ENCODE data around the gene CMSS1. TPM values are rescaled to one million over a fixed set of nuclear protein-coding genes. Genes with fewer than 3 reads are reported as not detected.

Gene CMSS1
- total RNA-seq, 1 donor from 2014 or later, result 35.7 TPM

DNA sequence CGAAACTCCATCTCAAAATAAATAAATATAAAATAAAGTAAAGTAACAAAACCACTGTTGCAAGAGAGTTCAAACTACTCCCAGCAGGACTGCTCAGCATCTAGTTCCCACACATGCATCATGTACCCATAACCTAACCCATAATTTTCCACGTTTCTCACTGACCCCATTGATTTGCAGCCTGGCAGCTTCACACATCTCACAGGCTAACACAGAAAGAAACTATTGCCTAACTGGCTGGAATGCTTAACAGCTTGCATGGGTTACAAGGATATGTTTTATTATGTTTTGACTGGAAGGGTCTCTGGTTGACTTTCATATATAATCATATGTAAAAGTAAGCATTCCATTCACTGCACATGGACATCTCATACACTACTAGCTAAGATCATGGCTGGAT lies 387.5 kb downstream of the CMSS1 start:
- TF ChIP-seq, protein P1, sequence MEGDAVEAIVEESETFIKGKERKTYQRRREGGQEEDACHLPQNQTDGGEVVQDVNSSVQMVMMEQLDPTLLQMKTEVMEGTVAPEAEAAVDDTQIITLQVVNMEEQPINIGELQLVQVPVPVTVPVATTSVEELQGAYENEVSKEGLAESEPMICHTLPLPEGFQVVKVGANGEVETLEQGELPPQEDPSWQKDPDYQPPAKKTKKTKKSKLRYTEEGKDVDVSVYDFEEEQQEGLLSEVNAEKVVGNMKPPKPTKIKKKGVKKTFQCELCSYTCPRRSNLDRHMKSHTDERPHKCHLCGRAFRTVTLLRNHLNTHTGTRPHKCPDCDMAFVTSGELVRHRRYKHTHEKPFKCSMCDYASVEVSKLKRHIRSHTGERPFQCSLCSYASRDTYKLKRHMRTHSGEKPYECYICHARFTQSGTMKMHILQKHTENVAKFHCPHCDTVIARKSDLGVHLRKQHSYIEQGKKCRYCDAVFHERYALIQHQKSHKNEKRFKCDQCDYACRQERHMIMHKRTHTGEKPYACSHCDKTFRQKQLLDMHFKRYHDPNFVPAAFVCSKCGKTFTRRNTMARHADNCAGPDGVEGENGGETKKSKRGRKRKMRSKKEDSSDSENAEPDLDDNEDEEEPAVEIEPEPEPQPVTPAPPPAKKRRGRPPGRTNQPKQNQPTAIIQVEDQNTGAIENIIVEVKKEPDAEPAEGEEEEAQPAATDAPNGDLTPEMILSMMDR (IDR thresholded peaks at IDR 0.05; ENCODE audit: unreplicated experiment), result no peak
- no peaks in the 10 kb centered on the region for H3K4me1 Mint-ChIP-seq (ENCODE audit: low read depth)
- no peak for DNase-seq (ENCODE audit: low spot score, unreplicated experiment)
- H3K27me3 Mint-ChIP-seq, result no peaks in the 10 kb centered on the region
- H3K36me3 Mint-ChIP-seq (ENCODE audit: insufficient read depth), result no peaks in the 10 kb centered on the region
- H3K4me3 Mint-ChIP-seq (ENCODE audit: low read depth), result no peak overlapping the region
- no peak overlapping the region for H3K27ac Mint-ChIP-seq
- H3K9me3 Mint-ChIP-seq (ENCODE audit: low read depth), result no peaks in the 10 kb centered on the region

DNA sequence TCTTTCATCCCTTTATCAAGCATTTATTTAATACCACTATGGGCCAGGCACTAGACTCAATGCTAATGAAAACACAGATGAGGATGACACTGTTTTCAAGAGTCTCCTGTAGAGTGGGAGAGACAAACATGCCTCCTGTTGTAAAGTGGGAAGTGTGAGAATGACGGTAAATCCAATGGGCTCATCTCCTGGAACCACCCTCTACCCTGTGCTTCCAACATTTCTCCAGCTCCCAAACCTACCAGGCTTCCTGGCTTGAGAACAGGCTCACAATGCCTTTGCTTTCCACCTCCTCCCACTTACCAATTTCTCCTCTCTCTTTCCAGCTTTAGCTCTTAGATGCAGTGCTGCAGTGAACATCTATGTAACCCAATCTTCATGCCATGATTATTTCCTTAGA lies 389.0 kb downstream of the CMSS1 start:
- Mint-ChIP-seq H3K36me3 (ENCODE audit: insufficient read depth) (no peaks in the 10 kb centered on the region), H3K4me1 (ENCODE audit: low read depth) (peaks cover 6% of the 10 kb centered on the region), H3K9me3 (ENCODE audit: low read depth) (no peaks in the 10 kb centered on the region), H3K27me3 (no peaks in the 10 kb centered on the region), H3K4me3 (ENCODE audit: low read depth) (no peak overlapping the region), H3K27ac (no peak overlapping the region)
- DNase-seq (ENCODE audit: low spot score, unreplicated experiment), result no peak
- TF ChIP-seq, protein P1 (IDR thresholded peaks at IDR 0.05; ENCODE audit: unreplicated experiment), result no peak

DNA sequence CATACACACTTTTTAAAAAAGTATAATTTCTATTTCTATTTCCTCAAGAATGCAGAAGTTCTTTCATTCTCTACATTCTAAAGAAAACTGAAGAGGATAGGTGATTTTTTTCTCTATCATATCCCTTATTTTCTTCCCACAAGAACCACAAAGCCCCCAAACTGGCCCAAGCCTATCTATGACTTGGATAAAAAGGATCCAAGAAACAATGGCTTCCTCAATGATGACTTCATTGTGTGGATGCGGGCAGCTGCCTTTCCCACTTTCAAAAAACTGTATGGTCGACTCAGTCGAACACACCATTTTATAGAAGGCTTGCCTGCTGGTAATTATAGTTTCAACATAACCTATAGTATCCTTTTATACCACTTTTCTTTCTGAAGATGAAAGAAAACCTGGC lies 390.2 kb downstream of the CMSS1 start:
- Mint-ChIP-seq H3K4me1 (ENCODE audit: low read depth) (peaks cover 6% of the 10 kb centered on the region), H3K27ac (no peak overlapping the region), H3K4me3 (ENCODE audit: low read depth) (no peak overlapping the region), H3K36me3 (ENCODE audit: insufficient read depth) (no peaks in the 10 kb centered on the region), H3K27me3 (no peaks in the 10 kb centered on the region), H3K9me3 (ENCODE audit: low read depth) (no peaks in the 10 kb centered on the region)
- no peak for DNase-seq (ENCODE audit: low spot score, unreplicated experiment)
- TF ChIP-seq, protein P1 (IDR thresholded peaks at IDR 0.05; ENCODE audit: unreplicated experiment), result no peak

DNA sequence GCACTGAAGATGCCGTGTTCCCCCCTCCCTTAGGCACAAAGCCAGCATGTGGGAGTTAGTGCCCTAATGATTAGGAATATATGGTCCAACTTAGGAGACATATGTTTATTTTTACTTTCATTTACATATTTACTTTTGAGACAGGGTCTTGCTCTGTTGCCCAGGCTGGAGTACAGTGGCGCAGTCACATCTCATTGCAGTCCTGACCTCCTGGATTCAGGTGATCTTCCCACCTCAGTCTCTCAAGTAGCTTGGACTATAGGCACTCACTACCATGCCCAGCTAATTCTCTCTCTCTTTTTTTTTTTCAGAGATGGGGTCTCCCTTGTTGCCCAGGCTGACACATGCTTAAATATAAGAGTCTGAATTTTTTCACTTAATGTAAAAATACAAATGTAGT lies 391.5 kb downstream of the CMSS1 start:
- TF ChIP-seq, protein P1 (IDR thresholded peaks at IDR 0.05; ENCODE audit: unreplicated experiment), result no peak
- DNase-seq (ENCODE audit: low spot score, unreplicated experiment), result no peak
- H3K4me1 Mint-ChIP-seq (ENCODE audit: low read depth), result peaks cover 6% of the 10 kb centered on the region
- H3K27ac Mint-ChIP-seq, result no peak overlapping the region
- no peaks in the 10 kb centered on the region for H3K27me3 Mint-ChIP-seq
- no peaks in the 10 kb centered on the region for H3K36me3 Mint-ChIP-seq (ENCODE audit: insufficient read depth)
- no peaks in the 10 kb centered on the region for H3K9me3 Mint-ChIP-seq (ENCODE audit: low read depth)
- no peak overlapping the region for H3K4me3 Mint-ChIP-seq (ENCODE audit: low read depth)

DNA sequence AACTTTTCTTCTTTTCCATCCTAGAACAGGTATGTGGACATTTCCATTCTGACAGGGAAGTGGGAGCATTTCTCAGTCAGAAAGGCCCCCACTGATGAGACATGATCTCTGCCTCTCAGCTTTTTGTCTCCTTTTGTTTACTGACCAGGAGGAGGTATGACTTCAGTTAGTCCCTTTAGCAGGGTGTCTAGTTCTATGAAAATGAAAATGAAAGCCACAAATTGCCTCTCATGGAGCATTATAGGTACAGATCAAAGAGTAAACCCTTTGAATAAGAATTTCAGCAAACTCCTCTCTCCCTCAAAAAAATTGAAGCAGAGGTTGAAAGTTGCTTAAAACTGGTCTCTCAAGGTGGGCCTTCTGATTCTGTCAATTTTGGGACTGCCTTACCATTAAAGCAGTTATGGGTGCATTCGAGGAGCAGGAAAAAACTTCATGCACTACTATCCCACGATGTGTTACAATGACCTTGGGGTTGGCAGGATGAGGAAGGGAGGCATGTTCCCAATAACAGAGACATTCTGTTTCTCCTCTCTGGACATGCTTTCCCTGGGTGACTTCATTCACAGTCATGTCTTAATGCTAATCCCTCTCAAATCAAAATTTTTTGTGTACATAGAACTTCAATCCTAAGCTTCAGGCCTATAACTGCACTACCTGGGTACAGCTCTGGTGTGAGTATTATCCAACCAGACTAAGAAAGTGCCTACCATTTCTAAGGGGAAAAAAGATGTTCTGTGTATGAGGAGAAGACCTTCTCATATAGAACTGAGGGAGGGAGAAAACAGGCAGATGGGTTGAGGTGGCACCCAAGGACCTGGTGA lies 392.5 kb downstream of the CMSS1 start:
- no peaks in the 10 kb centered on the region for H3K27me3 Mint-ChIP-seq
- no peak overlapping the region for H3K4me3 Mint-ChIP-seq (ENCODE audit: low read depth)
- no peak for DNase-seq (ENCODE audit: low spot score, unreplicated experiment)
- H3K4me1 Mint-ChIP-seq (ENCODE audit: low read depth), result peaks cover 6% of the 10 kb centered on the region
- no peaks in the 10 kb centered on the region for H3K9me3 Mint-ChIP-seq (ENCODE audit: low read depth)
- no peak overlapping the region for H3K27ac Mint-ChIP-seq
- TF ChIP-seq, protein P1 (IDR thresholded peaks at IDR 0.05; ENCODE audit: unreplicated experiment), result no peak
- no peaks in the 10 kb centered on the region for H3K36me3 Mint-ChIP-seq (ENCODE audit: insufficient read depth)

Measured in progenitor cell of endocrine pancreas (in vitro differentiated cells).